GM21737 (cell line): ENCODE results near the gene LANCL2.
"Not testable (repeated sequence)": the region's sequence is repeated elsewhere in the genome, so short reads cannot be mapped to it uniquely, and the experiment has no call there.

Experiments used
- ATAC-seq: cut with Tn5 transposase; IDR thresholded peaks from one replicate; pipeline ENCODE4 v1.9.1; 2021; ENCODE audit warnings: mild to moderate bottlenecking, moderate library complexity; ENCODE audit not compliant: unreplicated experiment

LANCL2 gene

DNA sequence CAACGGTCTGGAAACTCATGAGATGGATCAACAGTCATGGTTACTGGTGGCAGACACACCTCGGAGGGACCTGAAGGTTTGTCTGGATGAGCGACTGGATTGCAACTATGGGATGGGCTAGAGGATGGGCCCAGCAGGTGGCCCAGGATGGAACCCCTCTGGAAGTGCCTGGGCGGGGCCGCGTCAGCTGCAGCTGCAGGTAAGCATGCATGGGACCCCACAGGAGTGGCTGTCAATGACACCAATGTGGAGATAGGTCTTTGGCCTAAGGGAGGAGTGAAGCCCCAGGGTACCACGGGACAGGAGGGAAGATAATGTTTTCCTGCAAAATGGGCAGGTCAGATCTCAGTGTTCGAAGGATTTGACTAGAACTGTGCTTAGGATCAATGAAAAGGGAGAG lies 103.4 kb downstream of the LANCL2 start:
- no peak for ATAC-seq

DNA sequence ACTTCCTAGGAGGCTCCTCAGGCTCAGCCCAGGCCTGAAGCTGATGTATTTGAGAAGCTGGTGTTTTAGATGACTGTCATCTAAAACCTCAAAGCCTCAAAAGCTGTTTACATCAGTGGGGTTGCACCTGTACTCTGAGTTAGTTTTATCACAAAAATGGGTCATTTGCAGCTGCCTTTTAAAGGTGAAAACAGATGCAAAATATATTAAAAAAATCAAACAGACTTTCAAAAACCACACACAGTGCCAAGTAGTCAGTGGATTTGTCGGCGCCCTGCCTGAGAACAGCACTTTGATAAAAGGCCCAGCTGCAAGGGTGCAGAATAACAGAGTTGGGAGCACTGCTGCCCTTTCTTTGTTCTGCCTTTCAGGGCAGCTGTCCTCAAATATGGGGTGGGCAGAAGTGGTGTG lies 104.1 kb downstream of the LANCL2 start:
- ATAC-seq, result no peak

DNA sequence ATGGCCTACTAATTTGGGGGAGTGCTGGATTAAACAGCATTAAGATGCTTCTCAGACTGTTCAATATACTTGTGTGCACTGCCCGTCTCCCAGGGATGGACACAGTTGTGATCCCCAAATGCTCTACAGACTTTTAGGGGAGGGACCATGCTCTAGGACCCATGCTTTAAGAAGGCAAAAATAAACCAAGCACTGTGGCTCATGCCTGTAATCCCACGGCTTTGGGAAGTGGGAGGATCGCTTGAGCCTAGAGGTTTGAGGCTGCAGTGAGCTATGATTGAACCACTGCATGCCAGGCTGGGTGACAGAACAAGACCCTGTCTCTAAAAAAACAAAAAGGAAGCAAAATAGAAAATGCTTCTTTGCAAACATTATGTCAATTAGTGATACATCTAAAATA lies 104.6 kb downstream of the LANCL2 start:
- ATAC-seq, result no peak

DNA sequence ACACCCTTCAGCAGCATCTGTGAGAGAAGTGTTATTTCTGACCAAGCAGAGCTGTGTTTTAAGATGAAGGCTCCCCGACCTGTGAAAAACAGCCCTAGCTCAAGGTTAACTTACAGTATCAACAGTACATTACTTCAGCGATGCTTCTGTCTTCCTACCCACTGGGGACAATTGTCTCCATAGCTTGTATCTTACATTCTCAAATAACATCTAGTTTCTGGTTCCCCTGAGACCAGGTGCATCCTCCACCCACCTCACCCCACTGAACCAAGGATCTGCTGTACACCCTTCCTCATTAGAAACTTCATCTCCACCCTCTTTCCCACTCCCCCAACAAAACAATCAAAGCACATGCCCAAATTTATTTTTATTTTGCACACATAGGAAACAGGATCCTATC lies 105.1 kb downstream of the LANCL2 start:
- no peak for ATAC-seq

DNA sequence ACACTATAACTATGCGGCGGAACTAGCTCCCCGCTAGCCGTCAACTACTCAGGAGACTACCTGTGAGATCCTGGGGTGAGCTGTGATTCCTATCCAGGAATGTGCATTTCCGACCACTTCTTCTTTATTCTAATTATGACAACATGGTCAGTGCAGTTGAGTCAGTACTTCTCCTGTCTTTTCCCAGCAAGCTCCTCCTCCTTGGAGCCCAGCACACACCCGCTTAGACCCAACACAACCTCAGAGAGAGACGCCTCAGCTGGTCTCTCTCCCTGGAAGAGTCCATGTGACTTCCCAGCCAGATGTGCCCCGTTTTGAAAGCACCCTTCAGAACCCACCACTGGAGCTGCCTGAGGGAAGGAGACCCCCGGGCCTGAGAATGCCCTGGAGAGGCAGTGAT lies 106.5 kb downstream of the LANCL2 start:
- not testable (repeated sequence) for ATAC-seq

DNA sequence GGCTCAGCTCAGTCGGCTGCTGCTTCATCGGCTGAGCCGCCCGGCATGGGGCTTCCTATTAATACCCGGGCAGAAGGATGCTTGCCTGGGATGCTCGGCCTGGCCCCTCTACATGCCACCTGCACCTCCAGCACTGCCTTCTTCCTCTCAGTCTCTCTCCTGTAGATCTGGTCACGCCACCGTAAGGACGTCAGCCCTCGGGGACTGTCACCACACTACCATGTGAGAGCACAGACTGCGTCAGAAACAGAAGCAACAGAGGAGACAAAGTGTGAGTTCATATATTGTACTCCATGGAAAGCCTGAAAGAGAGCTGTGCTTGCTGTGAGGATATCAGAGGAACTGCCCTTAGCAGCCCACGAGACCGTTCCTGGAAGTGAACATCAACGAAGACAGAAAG lies 107.3 kb downstream of the LANCL2 start:
- ATAC-seq, result not testable (repeated sequence)

DNA sequence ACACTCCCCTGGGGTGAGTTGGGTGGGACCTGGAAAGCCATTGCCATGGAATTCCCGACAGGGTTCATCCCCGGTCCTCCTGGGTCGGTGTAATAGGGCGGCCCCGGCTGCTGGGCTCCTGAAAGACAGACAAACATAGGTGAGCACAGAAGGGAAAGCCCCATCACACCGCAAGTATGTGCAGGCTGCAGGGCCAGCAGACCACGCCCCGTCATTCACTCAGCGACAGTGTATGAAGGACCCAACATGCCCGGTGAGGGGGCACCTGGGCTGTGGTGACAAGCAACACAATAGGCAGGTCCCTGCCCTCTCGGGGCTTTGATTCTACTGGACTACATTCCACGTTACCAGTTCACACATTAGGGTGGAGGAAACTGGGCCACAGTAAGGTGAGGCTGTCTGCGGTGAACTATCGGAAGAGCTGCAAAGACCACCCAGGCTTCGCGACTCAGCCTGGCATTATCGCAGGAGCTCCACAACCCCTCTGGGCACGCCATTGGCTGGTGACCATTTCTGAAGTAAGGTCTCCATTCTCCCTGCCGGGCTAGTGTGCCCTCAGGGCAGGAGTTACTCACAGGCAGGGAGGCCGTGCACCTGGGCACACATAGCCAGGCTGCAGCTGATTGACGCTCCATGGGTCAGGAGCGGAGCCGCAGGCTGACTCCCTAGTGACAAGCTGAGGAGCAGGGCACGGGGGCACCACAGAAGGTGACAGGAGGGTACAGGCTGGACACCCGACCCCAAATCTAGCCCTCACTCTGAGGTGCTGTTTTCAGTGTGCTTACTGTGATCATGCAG lies 108.0 kb downstream of the LANCL2 start:
- no peak for ATAC-seq

DNA sequence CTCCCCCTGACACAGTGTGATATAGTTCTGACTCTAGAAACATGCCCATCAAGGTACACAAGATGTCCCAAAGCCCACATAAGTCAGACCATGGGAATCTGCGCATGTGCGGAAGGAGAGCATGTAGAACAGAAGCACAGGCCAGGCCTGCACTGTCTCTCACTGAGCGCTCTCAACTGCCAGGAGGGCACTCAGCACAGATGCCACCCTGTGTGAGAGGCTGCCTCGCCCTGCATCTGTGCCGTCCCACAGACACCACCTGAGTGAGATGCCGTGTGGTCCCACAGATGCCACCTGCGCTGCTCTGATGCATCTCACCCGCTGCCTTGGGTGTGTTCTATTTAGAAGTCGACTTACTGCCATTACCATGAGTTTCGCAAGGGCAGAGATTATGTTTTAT lies 108.8 kb downstream of the LANCL2 start:
- ATAC-seq, result no peak

DNA sequence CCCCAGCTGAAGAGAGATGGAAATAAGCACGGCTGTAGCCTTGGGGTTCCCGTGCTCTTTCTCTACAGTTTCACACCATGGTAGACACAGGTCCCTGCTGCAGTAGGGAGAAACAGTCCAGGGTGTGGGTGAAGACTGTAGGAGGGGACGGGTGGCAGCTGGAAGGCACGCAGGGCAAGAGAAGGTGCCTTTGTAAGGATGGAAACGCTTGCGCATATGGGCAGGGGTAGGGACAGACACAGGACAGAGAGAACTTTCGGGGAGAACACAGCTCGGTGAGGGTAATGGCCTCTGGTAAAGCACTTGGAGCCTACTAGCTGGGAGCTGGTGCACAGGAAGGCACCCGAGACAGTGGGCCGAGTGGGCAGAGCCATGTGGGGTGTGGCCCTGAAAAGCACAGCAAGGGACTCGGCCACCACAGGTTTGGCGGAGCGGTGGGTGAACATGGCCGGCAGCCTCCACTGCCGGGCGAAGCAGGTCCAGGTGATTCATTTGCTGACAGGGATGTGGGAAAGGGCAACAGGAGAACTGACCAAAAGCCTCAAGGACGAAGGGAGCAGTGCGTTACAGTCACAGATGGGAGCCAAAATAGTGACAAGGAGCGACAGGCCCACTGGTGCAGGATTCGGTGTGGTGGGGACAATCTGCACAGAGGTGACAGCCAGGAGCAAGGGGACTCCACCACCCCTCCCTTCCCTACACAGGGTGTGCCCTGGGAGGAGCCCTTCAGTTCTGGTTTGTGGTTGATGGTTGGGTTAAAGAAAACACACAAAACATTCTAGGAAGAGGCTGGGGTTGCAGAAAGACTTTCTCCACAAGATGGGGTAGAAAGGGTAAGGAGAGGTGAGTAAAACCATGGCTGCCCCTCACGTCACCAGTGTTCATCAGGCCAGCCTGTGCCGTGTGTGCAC lies 110.1 kb downstream of the LANCL2 start:
- no peak for ATAC-seq

DNA sequence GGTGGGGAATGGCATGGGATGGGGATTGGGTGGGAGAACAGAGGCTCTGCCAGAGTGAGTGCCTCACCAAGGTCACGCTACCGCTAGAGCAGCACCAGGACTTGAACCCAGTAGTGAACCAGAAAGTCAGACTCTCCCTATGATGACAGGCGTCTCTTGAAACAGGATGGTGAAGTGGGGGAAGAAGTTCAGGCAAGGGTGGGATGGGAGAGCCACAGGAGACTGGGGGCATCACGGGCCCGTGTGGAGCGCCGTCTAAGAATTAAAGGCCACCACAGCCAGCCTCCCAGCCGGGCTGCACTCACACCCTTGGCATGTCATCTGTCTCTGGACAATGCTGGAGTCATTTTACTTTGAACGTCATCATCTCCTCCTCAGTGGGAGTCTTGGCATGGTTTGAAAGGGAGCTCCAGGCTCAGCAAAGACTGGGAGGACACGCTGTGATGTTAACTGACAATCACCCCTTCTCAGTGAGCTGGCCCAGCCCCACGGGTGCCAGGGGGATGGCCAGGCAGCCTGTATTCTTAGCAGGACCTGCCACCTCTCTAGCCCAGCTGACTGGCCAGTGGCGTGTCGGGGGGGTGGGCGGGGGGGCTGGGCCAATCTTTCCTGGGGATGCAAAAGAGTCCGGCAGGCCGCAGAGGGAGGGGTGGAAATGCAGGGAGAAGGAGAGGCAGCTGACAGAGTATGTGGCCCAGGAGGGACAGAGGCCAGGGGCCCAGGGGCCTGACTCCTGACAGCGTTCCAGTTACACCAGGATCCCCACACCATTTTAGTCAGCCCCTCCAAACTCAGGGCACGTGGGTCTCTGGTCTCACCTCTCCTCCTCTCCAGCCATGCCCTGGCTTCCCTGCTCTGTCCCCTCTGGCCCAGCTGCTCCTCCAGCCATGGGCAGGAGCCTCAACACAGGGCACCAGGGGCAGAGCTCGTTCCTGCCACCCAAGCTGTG lies 111.0 kb downstream of the LANCL2 start:
- ATAC-seq, result no peak

DNA sequence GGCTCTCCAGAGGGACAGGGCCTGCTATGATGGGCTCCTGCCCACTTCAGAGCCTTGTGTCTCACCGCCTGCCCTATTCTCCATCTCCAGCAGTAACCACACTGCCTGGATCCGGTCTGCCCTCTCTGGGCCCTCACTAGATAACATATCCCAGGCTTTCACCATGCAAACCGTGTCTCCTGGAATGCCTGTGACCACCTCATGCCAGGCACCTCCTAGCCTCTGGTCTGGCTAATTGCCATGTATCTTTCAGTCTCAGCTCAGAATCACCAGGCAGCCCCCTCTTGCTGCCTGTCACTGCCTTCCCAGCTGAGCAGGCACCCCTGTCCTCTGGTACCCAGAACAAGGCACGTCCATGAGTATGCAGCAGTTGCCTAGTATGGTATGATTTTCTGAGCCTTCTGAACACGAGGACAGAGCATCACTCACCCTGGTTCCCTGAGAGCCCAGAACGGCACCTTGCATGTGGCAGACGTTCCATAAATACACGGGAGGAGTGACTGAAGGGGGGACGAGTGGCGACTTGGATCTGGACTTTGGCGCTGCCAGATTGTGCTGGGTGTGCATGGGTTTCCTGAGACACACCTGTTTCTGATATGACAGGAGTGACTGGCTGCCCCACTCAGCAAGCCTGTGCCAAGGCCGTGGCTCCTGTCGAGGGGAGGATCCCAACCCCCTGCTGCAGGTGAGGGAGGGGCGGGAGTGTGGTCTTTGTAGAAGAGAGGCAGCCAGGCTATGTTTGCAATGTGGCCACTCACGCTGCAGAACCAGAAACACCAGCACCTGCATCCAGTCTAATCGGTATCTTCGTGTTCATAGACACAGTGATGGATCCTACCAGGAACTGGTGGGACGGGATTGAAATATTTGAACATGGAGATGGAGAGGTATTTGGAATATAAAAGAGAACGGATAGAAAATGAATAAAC lies 112.0 kb downstream of the LANCL2 start:
- no peak for ATAC-seq

DNA sequence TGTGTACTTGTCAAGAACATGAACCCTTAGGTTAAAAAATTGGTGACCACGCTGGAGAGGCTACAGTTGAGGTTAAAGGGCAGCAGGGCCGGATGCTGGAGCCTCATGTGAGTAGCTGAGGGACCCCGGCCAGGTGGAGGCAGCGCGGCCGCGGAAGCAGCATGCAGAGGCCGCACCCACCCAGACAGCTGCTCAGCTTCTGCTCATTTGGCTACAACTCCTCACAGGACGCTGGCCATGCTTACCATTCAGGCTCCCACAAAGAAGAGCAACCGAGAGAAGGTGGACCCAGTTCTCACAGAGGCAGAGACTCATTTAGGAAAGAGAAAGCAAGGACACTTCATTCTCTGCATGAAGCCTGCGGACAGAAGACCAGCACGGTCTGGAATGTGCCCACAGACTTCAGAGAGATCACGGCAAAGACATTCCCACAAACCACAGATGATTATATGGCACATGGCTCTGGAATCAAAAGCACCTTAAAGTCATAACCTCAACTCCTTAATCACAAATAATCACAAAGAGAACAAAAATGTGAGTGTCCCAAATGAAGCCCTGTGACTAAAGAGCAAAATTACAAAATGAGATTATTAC lies 112.7 kb downstream of the LANCL2 start:
- no peak for ATAC-seq

DNA sequence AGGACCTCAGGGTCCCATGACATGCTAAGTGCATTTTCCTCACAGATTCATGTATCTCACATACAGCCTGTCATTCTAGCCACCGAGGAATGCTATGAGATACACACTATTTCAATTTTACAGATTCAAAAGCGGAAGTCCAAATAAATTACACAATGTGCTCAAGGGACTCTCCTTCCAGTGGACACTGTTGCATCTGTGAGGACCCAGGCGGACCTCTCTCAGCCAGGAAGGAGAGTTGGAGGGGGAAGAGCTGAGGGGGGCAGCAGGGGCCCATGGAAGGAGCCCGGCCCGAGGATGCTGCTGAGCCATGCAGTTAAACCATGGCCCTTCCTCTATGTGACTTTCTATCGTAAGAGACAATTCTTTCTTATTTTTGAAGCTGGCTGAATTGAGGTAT lies 113.6 kb downstream of the LANCL2 start:
- no peak for ATAC-seq

DNA sequence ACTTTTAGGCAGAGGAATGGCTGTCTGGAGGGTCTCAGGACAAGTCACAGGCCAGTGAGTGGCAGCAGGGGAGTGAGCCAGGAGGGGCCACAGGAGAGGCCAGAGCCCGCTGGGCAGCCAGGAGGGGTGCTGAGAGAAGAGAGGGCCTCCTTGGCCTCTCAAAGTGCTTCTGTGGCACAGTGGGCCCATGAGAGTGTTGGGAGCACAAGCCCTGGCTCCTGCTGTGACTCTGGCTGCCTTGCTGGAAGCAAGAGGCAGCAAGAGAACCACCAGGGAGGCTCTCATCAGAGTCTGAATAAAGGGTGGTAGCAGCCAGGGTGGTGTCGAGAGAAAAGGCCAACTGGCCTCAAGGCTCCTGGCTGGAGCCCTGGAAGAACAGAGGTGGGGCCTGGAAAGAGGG lies 116.0 kb downstream of the LANCL2 start:
- ATAC-seq, result no peak

DNA sequence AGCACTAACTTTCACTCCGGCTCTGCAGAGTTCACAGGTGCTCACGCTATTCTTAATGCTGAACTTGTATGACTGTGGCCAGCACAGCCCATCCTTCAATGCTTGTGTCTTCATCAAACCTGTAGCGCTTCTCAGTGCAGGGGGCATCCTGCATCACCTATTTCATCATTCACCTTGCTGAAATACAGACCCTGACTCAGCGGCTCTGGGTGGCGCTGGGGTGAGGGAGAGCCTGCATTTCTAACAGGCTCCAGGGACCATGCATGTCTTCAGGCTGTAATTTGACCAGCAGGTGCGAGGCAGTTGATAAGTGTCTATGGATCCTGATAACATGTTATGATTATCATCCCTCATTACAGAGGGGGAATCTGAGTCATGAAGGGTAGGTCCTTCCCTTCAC lies 117.9 kb downstream of the LANCL2 start:
- ATAC-seq, result no peak
